HG02763 (cell line): ENCODE measurements around the gene CHST15.

ENCODE experiments used
- ATAC-seq: cut with Tn5 transposase; IDR thresholded peaks from one replicate; pipeline ENCODE4 v1.9.1; 2021; ENCODE audit warnings: mild to moderate bottlenecking, moderate library complexity; ENCODE audit not compliant: unreplicated experiment

The CHST15 gene

GRCh38 chr10:124002391-124003069 lies 90.9 kb downstream of the CHST15 start:
- ATAC-seq = no peak

DNA sequence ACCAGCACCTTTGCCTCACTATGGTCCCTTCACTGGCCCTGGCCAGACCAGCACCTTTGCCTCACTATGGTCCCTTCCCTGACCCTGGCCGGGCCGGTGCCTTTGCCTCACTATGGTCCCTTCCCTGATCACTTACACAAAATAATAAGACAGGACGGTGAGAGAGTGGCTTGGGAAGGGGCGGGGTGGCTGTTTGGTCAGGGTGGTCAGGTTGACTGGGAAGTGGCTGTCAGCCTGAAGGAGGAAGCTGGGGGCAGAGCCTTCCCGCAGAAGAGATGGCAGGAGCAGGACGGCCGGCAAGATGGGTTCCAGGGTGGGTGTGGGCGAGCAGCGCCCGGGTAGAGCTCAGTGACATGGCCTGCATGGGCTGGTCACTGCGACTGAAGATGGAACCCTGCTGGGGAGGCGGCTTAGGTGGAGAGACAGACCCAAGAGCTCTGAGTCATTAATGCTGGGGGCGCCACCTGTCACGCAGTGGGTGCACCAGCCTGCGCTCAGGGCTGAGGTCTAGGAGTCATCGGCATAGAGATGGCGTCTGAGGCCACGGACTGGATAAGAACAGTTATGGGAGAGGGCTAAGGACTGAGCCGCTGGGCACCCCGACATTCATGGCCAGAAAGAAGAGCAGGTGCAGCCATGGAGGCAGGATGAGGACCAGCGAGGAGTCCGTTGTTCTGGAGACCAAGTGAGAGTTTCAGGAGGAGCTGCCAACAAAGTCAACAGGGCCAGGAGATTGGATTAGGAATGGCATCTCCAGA lies 91.8 kb downstream of the CHST15 start:
- ATAC-seq = no peak

GRCh38 chr10:124000792-124001201 lies 92.6 kb downstream of the CHST15 start:
- no peak for ATAC-seq

DNA sequence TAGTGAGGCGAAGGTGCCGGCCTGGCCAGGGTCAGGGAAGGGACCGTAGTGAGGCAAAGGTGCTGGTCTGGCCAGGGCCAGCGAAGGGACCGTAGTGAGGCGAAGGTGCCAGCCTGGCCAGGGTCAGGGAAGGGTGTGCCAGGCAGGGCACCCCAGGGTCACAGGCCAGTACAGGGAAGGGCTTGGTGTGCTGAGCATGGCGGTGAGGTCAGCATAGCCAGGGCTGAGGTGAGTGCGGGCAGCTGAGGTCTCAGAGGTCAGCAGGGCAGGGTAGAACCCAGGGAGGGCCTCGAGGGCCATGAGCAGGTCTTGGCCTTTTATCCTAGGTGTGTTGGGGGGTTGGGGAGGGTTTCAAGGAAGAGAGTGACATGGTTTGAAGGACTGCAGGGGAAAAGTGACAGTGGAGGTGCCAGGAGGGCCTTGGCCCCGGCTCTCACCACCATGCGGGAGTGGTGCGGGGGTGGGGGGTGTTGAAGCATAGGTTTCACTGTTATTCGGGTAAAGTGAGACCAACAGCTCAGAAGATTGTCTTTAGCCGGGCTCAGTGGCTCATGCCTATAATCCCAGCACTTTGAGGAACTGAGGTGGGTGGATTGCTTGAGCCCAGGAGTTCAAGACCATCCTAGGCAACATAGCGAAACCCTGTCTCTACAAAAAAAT lies 93.3 kb downstream of the CHST15 start:
- ATAC-seq = no peak

GRCh38 chr10:123999261-123999660 lies 94.1 kb downstream of the CHST15 start:
- ATAC-seq = no peak

GRCh38 chr10:123998197-123999141 lies 94.9 kb downstream of the CHST15 start:
- ATAC-seq = no peak

GRCh38 chr10:123997486-123998196 lies 95.8 kb downstream of the CHST15 start:
- no peak for ATAC-seq

DNA sequence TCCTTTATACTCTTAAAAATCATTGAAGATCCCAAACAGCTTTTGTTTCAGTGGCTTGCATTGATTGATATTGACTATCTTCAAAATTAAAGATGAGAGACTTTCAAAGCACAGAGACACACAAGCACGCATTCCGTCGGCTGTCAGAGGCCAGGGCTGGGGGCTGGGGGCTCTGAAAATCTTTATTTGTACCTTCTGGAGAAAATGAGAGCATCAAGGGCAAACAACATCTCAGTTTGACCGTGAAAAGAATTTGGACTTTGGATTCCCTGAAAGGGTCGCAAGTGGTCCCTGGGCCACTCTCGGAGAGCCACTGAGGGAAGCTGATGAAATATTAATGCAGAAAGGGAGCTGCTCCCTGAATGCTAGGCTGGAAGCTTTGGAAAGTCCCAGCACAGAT lies 96.4 kb downstream of the CHST15 start:
- ATAC-seq = no peak

DNA sequence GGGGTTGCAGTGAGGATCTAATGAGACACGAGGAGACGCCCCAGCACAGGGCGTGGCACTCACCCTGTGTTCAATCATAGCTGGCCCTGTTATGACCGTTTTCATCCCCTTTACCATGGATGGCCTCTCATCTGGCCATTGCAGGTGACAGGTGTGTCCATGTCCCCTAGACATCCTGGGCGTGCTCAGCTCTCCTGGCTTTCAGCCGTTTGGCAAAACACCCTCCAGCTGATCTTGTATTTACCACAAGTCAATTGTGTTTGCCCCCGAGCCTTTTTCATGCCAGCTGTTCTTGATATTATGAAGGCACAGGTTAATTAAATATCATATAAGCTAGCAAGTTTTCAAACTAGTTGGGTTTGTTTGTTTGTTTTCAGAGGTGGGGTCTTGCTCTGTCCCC lies 97.1 kb downstream of the CHST15 start:
- no peak for ATAC-seq

GRCh38 chr10:123995461-123996131 lies 97.8 kb downstream of the CHST15 start:
- no peak for ATAC-seq

DNA sequence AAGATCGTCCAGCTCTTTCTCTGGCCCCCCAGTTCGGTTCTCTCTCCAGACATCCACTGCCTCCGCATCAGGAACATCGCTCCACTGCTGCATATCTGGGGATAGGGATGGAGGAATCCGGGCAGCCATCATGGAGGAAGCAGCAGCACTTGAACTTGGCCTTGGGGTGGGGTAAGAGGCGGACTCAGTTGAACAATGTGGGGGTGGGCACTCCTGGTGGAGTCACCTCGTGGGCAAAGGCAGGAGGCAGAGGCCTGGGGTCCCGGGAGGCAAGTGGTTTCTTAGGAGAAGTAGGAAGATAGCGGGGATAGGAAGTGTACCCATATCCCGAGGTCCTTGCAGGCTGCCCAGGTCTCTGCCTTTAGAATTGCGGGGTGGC lies 98.3 kb downstream of the CHST15 start:
- ATAC-seq = no peak

GRCh38 chr10:123994417-123995081 lies 98.8 kb downstream of the CHST15 start:
- no peak for ATAC-seq

DNA sequence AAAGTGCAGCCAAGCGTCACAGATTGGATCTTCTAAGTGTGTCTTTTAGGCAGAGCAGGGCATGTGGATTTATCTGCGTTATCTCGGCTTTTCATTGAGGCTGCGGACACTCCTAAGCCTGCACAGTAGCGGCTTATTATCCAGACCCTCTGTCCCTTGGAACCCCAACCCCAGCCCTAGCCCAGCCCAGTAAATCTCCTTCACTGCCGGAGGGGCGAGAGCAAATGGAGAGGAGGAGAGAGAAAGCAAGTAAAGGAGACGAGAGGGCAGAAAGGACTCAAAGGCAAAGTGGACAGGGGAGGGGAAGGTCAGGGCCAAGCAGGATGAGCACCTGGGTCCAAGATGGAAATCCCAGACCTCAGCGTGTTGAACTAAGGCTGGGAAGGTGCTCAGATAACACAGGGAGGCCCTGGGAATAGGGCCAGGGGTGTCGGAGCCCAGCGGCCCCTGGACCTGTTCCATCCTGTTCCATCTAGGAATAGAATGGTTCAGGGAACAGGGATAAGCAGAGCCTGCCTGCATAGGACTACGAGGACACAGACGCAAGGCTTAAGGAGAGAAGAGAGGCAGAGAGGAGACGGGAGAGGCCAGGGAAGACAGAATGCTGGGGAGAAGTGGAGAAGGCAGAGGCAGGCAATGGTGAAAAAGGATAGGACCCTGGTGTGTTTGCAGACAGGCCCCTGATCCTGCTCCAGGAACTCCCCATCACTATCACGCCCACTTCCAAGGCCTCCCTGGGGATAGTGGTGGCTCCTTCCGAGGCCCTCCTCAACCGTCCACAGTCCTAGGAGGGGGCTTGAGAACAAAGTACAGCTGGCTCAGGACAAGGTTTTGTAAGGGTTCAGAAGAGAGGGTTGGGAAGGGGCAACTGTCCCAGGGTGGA lies 99.6 kb downstream of the CHST15 start:
- no peak for ATAC-seq

DNA sequence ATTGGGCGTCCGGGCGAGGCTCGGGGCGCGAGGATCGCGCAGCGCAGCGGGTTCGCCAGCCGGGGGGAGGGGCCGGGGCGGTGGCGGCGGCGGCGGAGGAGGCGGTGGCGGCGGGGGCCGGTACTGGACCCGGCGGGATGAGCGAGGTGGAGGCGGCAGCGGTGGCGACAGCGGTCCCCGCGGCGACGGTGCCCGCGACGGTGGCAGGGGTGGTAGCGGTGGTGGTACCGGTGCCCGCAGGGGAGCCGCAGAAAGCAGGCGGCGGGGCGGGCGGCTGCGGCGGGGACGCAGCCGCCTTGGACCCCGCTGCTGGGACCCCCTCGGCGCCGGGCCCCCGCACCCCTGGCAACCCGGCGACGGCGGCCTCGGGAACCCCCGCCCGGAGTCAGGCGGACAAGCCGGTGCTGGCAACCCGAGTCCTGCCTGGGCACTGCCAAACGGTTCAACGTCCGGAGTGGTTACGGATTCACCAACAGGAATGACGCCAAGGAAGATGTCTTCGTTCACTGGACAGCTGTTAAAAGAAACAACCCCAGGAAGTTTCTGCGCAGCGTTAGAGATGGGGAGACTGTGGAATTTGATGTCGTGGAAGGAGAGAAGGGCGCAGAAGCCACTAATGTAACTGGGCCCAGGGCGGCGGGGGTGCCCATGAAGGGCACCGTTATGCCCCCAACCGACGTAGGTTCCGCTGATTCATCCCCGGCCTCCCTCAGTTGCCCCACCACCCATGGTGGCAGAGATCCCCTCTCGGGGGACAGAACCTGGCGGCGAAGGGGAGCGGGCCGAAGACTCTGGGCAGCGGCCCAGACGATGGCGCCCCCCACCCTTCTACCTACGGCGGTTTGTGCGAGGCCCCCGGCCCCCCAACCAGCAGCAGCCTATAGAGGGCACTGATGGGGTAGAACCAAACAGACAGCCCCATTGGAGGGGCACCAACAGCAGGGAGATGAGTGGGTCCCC lies 101.5 kb downstream of the CHST15 start:
- no peak for ATAC-seq

GRCh38 chr10:123990889-123991288 lies 102.5 kb downstream of the CHST15 start:
- ATAC-seq = no peak

DNA sequence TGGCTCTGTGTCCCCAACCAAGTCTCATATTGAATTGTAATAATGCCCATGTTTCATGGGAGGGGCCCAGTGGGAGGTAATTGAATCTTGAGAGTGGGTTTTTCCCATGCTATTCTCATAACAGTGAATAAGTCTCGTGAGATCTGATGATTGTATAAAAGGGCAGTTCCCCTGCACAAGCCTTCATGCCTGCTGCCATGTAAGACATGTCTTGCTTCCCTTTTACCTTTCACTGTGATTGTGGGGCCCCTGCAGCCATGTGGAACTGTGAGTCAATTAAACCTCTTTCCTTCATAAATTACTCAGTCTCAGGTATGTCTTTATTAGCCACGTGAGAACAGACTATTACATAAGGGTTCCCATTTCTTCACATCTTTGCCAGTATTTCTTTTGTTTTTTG lies 104.7 kb downstream of the CHST15 start:
- no peak for ATAC-seq

DNA sequence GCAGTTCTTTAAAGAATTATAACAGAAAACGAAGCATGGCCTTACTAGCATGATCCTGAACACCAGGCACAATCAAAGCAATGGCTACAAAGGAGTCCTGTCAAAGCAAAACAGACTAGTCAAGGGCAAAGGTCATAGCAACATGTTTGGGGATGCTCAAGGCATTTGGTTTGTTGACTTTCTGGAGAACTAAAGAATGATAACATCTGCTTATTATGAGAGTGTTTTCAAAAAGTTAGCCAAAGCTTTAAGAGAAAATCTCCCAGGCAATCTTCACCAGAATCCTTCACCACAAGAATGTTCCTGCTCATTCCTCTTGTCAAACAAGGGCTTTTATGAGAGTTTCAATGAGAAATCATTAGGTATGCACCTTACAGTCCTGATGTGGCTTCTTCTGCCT lies 106.7 kb downstream of the CHST15 start:
- ATAC-seq = no peak
